DMS53 treated with DMSO at 0.1 percent for 48 hours (cell line): Measurements from ENCODE around the gene FAM25A.

Experiments used
- DNase-seq: peaks from one replicate; lab custom pipeline; 2025; ENCODE audit not compliant: unreplicated experiment; lab: John Stamatoyannopoulos, UW

Gene FAM25A

DNA sequence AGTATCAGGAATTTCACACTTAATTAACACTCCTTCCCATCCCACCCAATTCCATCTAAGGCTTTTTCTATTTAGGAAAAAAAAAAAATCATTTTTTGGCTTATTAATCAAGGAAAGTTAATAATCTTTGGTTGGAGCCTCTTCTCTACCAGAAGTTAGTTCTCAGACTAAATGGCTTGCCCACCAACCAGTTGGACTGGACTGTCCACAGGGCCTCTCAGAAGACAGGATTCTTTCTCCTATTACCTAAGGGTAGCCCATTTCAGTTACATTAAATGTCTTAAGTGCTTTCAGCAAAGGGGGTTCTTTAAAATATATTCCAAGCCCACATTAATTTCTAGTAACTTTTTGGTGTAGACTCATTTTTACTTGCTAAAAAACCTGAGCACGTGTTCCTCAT lies 39.3 kb downstream of the FAM25A start:
- no peak for DNase-seq

DNA sequence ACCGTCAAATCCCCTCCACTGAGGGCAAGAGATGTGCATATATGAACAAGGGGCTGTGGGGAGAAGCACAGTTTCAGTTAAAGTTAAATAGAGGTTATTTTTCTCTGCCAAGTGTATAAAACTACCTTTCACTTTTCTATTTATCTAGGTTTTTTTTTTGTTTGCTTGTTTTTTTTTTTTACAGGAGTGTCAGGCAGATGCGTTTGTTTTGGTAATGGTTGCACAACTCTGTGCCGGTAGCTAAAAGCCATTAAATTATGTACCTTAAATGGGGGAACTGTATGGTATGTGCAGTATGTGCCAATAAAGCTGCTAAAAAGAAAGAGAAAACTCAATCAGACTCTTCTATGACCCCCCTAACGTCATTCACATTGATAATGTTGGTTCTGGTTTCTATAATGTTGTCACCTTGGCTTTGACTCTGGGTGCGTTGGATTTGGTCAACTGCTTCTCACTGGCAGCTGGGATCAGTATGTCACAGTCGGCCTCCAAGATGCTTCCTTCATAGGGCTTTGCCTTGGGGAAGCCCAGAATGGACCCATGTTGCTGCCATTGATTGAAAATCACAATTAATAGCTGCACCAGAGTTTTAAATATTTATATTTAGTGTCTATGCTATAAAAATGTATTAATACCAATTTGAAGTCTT lies 40.3 kb downstream of the FAM25A start:
- DNase-seq = no peak

DNA sequence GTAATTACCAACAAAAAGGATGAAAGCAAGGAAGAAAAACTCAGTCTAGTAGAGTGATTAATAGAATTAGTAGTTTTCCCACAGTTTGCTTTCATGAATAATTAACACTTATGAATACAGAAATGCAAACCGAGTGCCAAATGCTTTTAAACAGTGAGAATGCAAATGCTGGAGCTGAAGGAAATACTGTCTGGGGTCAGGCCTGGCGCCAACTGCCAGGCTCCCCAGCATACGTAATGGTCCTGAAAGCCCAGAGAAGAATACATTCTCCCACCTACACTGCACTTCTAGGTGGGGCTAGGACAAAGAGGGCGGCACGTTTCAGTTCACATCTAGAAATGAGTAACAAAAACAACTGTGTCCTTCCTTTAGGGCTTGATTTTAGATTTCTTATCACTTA lies 44.6 kb downstream of the FAM25A start:
- no peak for DNase-seq

DNA sequence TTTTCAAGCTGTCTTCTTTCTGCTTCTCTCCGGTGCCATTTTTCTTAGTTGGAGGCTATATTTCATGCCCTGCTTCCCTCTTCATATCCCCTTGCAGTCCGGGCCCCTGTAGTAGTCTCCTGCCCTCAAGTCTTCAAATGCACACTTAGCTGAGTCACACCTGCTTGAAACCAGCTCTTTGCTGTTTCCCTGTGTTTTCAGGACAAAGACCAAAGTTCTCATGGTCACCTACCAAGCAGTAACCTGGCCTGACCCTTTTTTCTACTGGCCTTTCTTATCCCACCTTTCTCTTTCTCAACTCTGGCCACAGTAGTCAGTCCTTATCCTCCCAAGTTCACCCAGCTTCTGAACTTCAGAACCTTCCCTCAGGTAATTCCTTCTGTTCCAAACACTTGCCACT lies 46.1 kb downstream of the FAM25A start:
- no peak for DNase-seq

DNA sequence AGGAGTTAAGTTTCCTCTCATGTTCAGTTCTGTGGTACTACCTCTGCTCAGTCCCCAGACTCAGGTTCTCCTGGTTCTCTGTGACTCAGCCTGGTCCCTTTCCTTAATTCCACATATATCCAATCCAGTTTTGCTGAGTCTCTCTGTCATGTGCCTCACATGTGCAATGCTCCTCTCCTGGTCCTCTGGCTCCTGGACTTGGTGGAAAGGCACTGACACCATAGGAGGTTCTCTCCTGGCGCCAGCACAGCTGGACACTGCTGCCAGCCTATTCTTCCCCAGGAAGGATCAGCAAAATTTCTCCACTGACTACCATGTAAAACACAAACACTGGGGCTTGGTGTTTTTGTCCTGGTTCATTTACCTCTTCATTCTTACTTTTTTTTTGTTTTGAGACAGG lies 46.8 kb downstream of the FAM25A start:
- no peak for DNase-seq

DNA sequence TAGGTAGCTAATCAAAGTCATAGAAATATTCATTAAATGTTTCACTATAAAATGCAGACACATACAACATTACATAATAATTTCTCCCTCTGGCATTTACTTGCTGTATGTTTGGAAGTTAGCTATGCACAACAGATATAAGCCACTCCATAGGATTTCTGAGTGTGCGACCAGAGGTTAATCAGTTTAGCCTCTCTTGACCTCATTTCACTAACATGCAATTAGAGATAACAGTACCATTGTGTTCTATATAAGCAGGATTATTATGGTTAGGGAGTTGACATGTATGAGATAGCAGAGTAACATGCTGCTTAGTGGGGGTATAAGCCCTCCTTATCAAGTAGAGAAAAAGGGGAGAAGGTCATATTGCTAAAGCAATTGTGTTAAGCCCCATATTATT lies 48.2 kb downstream of the FAM25A start:
- no peak for DNase-seq

DNA sequence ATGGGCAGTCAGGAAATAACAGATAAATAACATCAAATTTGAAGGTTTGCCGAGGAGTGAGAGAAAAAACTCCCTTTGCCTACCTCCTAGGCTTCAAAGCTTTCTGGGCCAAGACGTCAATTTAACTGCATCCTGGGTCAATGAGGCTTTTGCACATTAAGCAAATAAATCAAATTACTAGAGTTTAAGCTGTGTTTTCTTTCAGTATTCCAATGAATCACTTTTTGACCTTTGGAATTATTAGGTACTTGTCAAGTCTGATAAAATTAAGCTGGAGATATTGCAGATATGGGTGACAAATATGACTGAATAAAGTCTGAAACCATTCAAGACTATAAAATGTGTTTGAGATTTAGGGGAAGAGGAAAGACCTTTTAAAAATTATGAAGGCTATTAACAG lies 52.4 kb downstream of the FAM25A start:
- DNase-seq = no peak
